Loucy (cell line): ENCODE data around the gene HIC1.

Source experiments
- H2AFZ ChIP-seq: fragments of 200-600 bp; sonication (generic); 2 replicates; pipeline ENCODE4 v1.6.0; 2016; ENCODE audit warnings: antibody characterized with exemption, mild to moderate bottlenecking, low read length, moderate library complexity
- H3F3A ChIP-seq: fragments of 200-600 bp; 2 replicates; pipeline ENCODE4 v1.6.0; 2016; ENCODE audit warnings: antibody characterized with exemption, low read depth, mild to moderate bottlenecking
- H3K27me3 ChIP-seq: fragments of 200-600 bp; sonication (generic); 2 replicates; pipeline ENCODE4 v1.6.1; 2014; ENCODE audit warnings: low read length, mild to moderate bottlenecking; ENCODE audit not compliant: insufficient read depth, poor library complexity, severe bottlenecking
- H3K36me3 ChIP-seq: fragments of 200-600 bp; sonication (generic); 2 replicates; pipeline ENCODE4 v1.6.1; 2016; ENCODE audit warnings: low read length; ENCODE audit not compliant: insufficient read depth
- H3K4me1 ChIP-seq: fragments of 200-600 bp; sonication (generic); 2 replicates; pipeline ENCODE4 v1.5.1; 2014; ENCODE audit warnings: low read length, mild to moderate bottlenecking; ENCODE audit not compliant: insufficient read depth, poor library complexity, severe bottlenecking
- H3K4me2 ChIP-seq: fragments of 200-600 bp; sonication (generic); 2 replicates; pipeline ENCODE4 v1.6.0; 2014; ENCODE audit warnings: antibody characterized with exemption, low read length, low read depth, mild to moderate bottlenecking; ENCODE audit not compliant: poor library complexity, severe bottlenecking
- H3K4me3 ChIP-seq: fragments of 200-600 bp; sonication (generic); 2 replicates; pipeline ENCODE4 v1.5.1; 2014; ENCODE audit warnings: low read length, mild to moderate bottlenecking, mixed read lengths; ENCODE audit not compliant: poor library complexity, severe bottlenecking
- H3K79me2 ChIP-seq: fragments of 200-600 bp; sonication (generic); 2 replicates; pipeline ENCODE4 v1.6.1; 2014; ENCODE audit warnings: low read length; ENCODE audit not compliant: insufficient read depth
- H3K9ac ChIP-seq: fragments of 200-600 bp; sonication (generic); 2 replicates; pipeline ENCODE4 v1.6.0; 2014; ENCODE audit warnings: mild to moderate bottlenecking, low read depth, low read length, moderate library complexity; ENCODE audit not compliant: poor library complexity, severe bottlenecking
- H3K9me2 ChIP-seq: fragments of 200-600 bp; sonication (generic); replicated peaks from 2 replicates; pipeline ENCODE4 v1.6.1; 2016; ENCODE audit warnings: low read depth, low read length, mixed read lengths
- H3K9me3 ChIP-seq: fragments of 200-600 bp; sonication (generic); 2 replicates; pipeline ENCODE4 v1.6.1; 2014; ENCODE audit warnings: mild to moderate bottlenecking, antibody characterized with exemption, low read length, low read depth; ENCODE audit not compliant: insufficient read depth
- H4K20me1 ChIP-seq: fragments of 200-600 bp; sonication (generic); 2 replicates; pipeline ENCODE4 v1.6.0; 2014; ENCODE audit warnings: antibody characterized with exemption, low read length, mild to moderate bottlenecking; ENCODE audit not compliant: insufficient read depth, poor library complexity, severe bottlenecking
- CTCF ChIP-seq: fragments of 200-600 bp; sonication (generic); conservative IDR thresholded peaks from 2 replicates; pipeline ENCODE4 v1.5.1; 2014; ENCODE audit warnings: mild to moderate bottlenecking, antibody characterized with exemption, low read length
- EZH2phosphoT487 ChIP-seq: fragments of 200-600 bp; IDR thresholded peaks from 2 replicates; pipeline ENCODE4 v1.6.1; 2018; ENCODE audit warnings: antibody characterized with exemption, mild to moderate bottlenecking, moderate library complexity, borderline replicate concordance

The HIC1 gene

GRCh38 chr17:2074919-2075318 is 20.0 kb downstream of the HIC1 start:
- Histone ChIP-seq H3K4me1 (no peaks in the 10 kb centered on the region), H3K36me3 (peaks cover 73% of the 10 kb centered on the region; the same call in 1 of the 2 replicates), H4K20me1 (no peaks in the 10 kb centered on the region), H3K4me3 (no peak overlapping the region), H3K9me3 (no peaks in the 10 kb centered on the region), H3K4me2 (no peak overlapping the region), H3F3A (no peaks in the 10 kb centered on the region), H3K79me2 (no peaks in the 10 kb centered on the region), H3K27me3 (no peaks in the 10 kb centered on the region), H2AFZ (no peak overlapping the region), H3K9me2 (no peaks in the 10 kb centered on the region), H3K9ac (no peak overlapping the region)
- TF ChIP-seq EZH2phosphoT487: no peak
- TF ChIP-seq CTCF: no peak

DNA sequence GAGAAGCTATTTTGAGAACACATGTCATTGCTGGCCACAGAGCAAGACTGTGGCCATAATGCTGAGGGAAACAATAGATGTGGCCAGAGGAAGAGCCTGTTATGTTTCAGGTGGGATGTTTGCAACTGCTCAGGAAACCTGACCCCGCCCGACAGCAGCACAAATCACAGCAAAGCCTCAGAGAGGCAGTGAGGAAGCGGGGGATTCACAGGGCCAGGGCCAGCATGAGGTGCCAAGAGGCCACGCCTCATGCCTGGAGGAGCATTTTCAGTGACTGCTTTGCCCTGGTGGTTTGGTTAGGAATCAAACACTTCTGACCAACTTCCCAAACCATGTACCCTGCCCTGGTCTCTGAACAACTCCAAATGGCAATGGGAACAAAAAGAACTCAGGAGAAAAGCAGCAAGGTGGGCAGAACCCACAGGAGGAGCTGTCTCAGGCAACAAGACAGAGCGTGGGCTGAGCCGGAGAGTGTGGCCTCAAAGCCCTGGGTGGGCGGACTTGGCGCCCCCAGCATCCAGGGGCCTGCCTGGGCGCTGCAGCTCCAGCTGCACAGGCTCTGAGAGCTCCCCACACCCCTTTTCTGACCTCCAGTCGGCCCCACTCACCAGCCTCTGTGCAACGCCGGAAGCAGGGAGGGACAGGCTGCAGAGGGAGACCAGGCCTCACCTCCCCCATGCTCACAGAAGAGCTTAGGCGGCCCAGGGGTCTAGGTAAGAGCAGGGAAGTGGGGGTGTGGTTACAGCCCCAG is 20.6 kb downstream of the HIC1 start:
- TF ChIP-seq EZH2phosphoT487 (no peak), CTCF (no peak)
- Histone ChIP-seq H3K9ac (no peak overlapping the region), H3K36me3 (peaks cover 74% of the 10 kb centered on the region; the same call in 1 of the 2 replicates), H3K9me2 (no peaks in the 10 kb centered on the region), H3K27me3 (no peaks in the 10 kb centered on the region), H3K4me2 (no peak overlapping the region), H2AFZ (no peak overlapping the region), H3F3A (no peaks in the 10 kb centered on the region), H3K9me3 (no peaks in the 10 kb centered on the region), H3K4me1 (no peaks in the 10 kb centered on the region), H3K4me3 (no peak overlapping the region), H4K20me1 (no peaks in the 10 kb centered on the region), H3K79me2 (no peaks in the 10 kb centered on the region)

- H3K36me3 ChIP-seq: peaks cover 74% of the 10 kb centered on the region; the same call in 1 of the 2 replicates
- H3K4me1 ChIP-seq: no peaks in the 10 kb centered on the region
- H3F3A ChIP-seq: no peaks in the 10 kb centered on the region
- no peak overlapping the region for H2AFZ ChIP-seq
- no peaks in the 10 kb centered on the region for H3K9me2 ChIP-seq
- TF ChIP-seq EZH2phosphoT487 (no peak), CTCF (no peak)
- no peak overlapping the region for H3K4me2 ChIP-seq
- no peak overlapping the region for H3K9ac ChIP-seq
- H3K9me3 ChIP-seq: no peaks in the 10 kb centered on the region
- H4K20me1 ChIP-seq: no peaks in the 10 kb centered on the region
- H3K4me3 ChIP-seq: no peak overlapping the region
- no peaks in the 10 kb centered on the region for H3K27me3 ChIP-seq
- H3K79me2 ChIP-seq: no peaks in the 10 kb centered on the region
Observed at GRCh38 chr17:2076087-2076984, 21.4 kb downstream of the HIC1 start.
